Thoracic aorta (tissue), 2 donors: ENCODE data around the gene SMARCE1. TPM values are rescaled to one million over a fixed set of nuclear protein-coding genes. Genes with fewer than 3 reads are reported as not detected.

Experiments
- ATAC-seq: fragments of 150-250 bp; one replicate; pipeline ENCODE4 v1.8.0; 2017; ENCODE audit warnings: low read depth; ENCODE audit not compliant: insufficient number of reproducible peaks, low FRiP score
- DNase-seq: peaks from one replicate; pipeline ENCODE4 v3.0.0-alpha.2; 2020; ENCODE audit warnings: low spot score
- H3K27ac ChIP-seq, 2 donors: fragments of 200-600 bp; sonication (generic); 1 replicate in 1 of 2; 2 replicates in 1 of 2; pipeline ENCODE4 v1.5.1; 2016; ENCODE audit warnings: mild to moderate bottlenecking in 2 of 2, moderate library complexity in 2 of 2
- H3K27me3 ChIP-seq: fragments of 200-600 bp; sonication (generic); replicated peaks from 2 replicates; pipeline ENCODE4 v1.6.0; 2016; ENCODE audit warnings: mild to moderate bottlenecking; ENCODE audit not compliant: insufficient read depth
- H3K36me3 ChIP-seq: fragments of 200-600 bp; sonication (generic); one replicate; pipeline ENCODE4 v1.5.1; 2016
- H3K4me1 ChIP-seq, 2 donors: fragments of 200-600 bp; sonication (generic); 1 replicate in 1 of 2; 2 replicates in 1 of 2; pipeline versions ENCODE4 v1.5.1 to v1.6.0; 2016; ENCODE audit warnings: low read depth in 2 of 2, mild to moderate bottlenecking in 1 of 2; ENCODE audit not compliant: control insufficient read depth in 1 of 2
- H3K4me3 ChIP-seq: fragments of 200-600 bp; sonication (generic); 2 replicates; pipeline ENCODE4 v1.5.1; 2016; ENCODE audit warnings: mild to moderate bottlenecking
- H3K9me3 ChIP-seq: fragments of 200-600 bp; sonication (generic); 2 replicates; pipeline ENCODE4 v1.5.1; 2016
- CTCF ChIP-seq: fragments of 200-600 bp; sonication (generic); IDR thresholded peaks from one replicate; pipeline ENCODE4 v1.5.1; 2019; ENCODE audit warnings: antibody characterized with exemption
- total RNA-seq, 2 donors: library from RNA; depleted of rRNA; stranded (reverse); fragments of >200 nt; gene quantifications; one replicate each; pipeline versions ENCODE4 v1.1.0 to v1.2.3, GENCODE V29; 2016

SMARCE1 gene
- total RNA-seq, 2 donors from 2014 or later, result 55.9 to 84.3 TPM

GRCh38 chr17:40687106-40687505 lies 39.5 kb upstream of the SMARCE1 start:
- H3K4me1 ChIP-seq, result no peaks in the 10 kb centered on the region
- H3K27me3 ChIP-seq, result no peaks in the 10 kb centered on the region
- no peaks in the 10 kb centered on the region for H3K36me3 ChIP-seq
- no peak overlapping the region for H3K4me3 ChIP-seq
- H3K27ac ChIP-seq, result no peak overlapping the region
- DNase-seq (no peak), ATAC-seq (no peak)
- no peaks in the 10 kb centered on the region for H3K9me3 ChIP-seq
- no peak for TF ChIP-seq CTCF

- no peak for ATAC-seq
- TF ChIP-seq CTCF, result no peak
These were observed 38.6 kb upstream of the SMARCE1 start for GRCh38 chr17:40686192-40686591.

GRCh38 chr17:40680998-40681397 lies 33.4 kb upstream of the SMARCE1 start:
- no peak for ATAC-seq
- no peak overlapping the region for H3K4me3 ChIP-seq
- DNase-seq, result no peak
- H3K27ac ChIP-seq, result no peak overlapping the region
- H3K4me1 ChIP-seq, result no peaks in the 10 kb centered on the region
- H3K27me3 ChIP-seq, result peaks cover 8% of the 10 kb centered on the region
- no peaks in the 10 kb centered on the region for H3K9me3 ChIP-seq
- TF ChIP-seq CTCF, result no peak
- H3K36me3 ChIP-seq, result no peaks in the 10 kb centered on the region

More at GRCh38 chr17:40686192-40686591, 38.6 kb upstream of the SMARCE1 start:
- no peaks in the 10 kb centered on the region for H3K36me3 ChIP-seq
- peaks cover under 1% of the 10 kb centered on the region for H3K27me3 ChIP-seq
- no peak overlapping the region for H3K27ac ChIP-seq
- H3K9me3 ChIP-seq, result no peaks in the 10 kb centered on the region
- no peak overlapping the region for H3K4me3 ChIP-seq
- DNase-seq, result no peak
- H3K4me1 ChIP-seq, result no peaks in the 10 kb centered on the region

- no peak overlapping the region for H3K27ac ChIP-seq
- H3K27me3 ChIP-seq, result peaks cover 8% of the 10 kb centered on the region
- no peak for TF ChIP-seq CTCF
- H3K9me3 ChIP-seq, result no peaks in the 10 kb centered on the region
- no peaks in the 10 kb centered on the region for H3K36me3 ChIP-seq
- ATAC-seq (no peak), DNase-seq (no peak)
- no peaks in the 10 kb centered on the region for H3K4me1 ChIP-seq
- H3K4me3 ChIP-seq, result no peak overlapping the region
These were observed 31.9 kb upstream of the SMARCE1 start for GRCh38 chr17:40679523-40679907.

- no peak overlapping the region for H3K4me3 ChIP-seq
- no peaks in the 10 kb centered on the region for H3K9me3 ChIP-seq
- peaks cover 8% of the 10 kb centered on the region for H3K27me3 ChIP-seq
- H3K4me1 ChIP-seq, result no peaks in the 10 kb centered on the region
- no peak for TF ChIP-seq CTCF
- DNase-seq, result no peak
- H3K27ac ChIP-seq, result no peak overlapping the region
- ATAC-seq, result no peak
- no peaks in the 10 kb centered on the region for H3K36me3 ChIP-seq
These were observed 31.4 kb upstream of the SMARCE1 start for GRCh38 chr17:40678902-40679522.
